D341Med (cell line): Measurements from ENCODE around the gene NLK.
"Not testable (repeated sequence)": the region's sequence is repeated elsewhere in the genome, so short reads cannot be mapped to it uniquely, and the experiment has no call there.

ENCODE experiments used
- DNase-seq: peaks from one replicate; pipeline ENCODE4 v3.0.0; 2012; ENCODE audit warnings: low spot score

Gene NLK

DNA sequence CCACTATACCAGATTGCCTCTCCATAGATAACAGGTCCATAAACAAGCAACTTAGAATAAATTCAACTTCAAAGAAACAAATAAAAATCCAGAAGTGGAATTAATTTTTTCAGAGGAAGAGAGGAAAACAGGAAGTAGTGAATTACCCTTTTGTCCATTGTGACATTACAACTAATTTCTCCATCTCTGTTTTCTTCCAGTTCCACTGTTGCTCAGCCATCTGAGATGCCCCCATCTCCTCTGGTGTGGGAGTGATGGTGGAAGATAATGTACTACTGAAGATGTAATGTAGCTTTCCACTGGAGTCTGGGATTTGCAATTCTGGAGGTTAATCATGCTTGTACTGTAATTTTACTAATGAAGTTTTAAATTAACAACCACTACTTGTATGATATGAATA is 151.9 kb downstream of the NLK start:
- DNase-seq, result no peak

GRCh38 chr17:28196636-28197035 is 154.2 kb downstream of the NLK start:
- DNase-seq, result no peak

DNA sequence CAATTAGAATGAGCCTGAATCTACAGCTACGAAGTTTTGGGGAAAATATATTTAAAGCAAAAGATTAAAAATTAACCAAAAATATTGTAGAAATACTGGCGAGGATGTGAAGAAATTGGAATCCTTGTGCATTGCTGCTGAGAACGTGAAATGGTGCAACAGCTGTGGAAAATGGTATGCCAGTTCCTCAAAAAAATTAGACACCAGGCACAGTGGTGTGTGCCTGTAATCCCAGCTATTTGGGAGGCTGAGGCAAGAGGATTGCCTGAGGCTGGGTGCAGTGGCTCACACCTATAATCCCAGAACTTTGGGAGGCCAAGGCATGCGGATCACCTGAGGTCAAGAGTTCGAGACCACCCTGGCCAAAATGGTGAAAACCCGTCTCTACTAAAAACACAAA is 156.6 kb downstream of the NLK start:
- no peak for DNase-seq

DNA sequence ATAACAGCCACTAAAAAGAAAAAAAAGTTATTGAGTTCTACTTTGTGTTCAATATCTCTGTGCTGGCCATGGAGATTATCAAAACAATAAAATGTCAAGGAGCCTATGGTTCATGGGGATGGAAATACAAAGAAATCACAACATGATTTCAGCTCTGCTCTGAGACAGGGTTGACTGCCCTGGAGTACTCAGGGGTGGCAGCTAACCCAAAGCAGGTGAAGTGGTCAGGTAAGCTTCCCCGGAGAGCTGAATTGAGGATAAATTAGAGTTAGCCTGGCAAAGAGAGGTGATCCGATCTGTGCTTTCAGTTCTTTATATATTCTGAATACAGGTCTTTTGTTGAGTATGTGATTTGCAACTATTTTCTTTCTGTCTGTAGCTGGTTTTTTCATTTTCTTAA is 157.3 kb downstream of the NLK start:
- no peak for DNase-seq

- DNase-seq, result no peak
Measured at GRCh38 chr17:28201315-28201714, 158.8 kb downstream of the NLK start.

- no peak for DNase-seq
Measured at GRCh38 chr17:28204244-28204643, 161.8 kb downstream of the NLK start.

DNA sequence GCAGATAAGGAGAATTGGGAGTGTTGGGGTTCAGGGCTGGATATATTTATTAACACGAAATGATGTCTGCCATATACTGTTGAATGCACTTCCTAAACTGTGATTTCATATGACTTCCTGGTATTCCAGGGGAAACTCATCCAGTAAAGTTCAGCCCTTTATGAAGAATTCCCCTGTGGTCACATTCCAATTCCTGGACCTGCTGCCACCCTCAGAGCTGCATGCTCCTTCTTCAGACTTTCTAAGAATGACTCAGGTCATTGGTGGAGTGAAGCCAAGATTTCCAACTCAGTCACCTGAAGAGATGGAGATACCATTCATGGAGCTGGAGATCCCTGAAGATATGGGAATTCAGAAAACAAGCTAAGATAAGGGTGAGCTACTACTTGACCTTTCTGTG is 162.3 kb downstream of the NLK start:
- no peak for DNase-seq

GRCh38 chr17:28206292-28206691 is 163.8 kb downstream of the NLK start:
- DNase-seq, result no peak

DNA sequence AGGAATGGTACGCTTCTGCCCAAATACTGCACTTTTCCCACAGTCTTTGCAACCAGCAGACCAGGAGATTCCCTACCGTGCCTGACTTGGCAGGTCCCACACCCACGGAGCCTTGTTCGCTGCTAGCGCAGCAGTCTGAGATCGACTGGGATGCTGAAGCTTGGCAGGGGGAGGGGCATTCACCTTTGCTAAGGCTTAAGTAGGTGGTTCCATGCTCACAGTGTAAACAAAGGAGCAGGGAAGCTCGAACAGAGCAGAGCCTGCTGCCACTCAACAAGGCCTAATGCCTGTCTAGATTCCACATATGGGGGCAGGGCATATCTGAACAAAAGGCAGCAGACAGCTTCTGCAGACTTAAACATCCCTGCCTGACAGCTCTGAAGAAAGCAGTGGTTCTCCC is 169.3 kb downstream of the NLK start:
- DNase-seq, result no peak

DNA sequence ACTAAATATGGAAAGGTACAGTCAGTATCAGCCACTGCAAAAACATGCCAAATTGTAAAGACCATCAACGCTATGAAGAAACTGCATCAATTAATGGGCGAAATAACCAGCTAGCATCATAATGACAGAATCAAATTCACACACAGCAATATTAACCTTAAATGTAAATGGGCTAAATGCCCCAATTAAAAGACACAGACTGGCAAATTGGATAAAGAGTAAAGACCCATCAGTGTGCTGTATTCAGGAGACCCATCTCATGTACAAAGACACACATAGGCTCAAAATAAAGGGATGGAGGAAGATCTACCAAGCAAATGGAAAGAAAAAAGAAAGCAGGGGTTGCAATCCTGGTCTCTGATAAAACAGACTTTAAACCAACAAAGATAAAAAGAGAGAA is 171.1 kb downstream of the NLK start:
- not testable (repeated sequence) for DNase-seq

DNA sequence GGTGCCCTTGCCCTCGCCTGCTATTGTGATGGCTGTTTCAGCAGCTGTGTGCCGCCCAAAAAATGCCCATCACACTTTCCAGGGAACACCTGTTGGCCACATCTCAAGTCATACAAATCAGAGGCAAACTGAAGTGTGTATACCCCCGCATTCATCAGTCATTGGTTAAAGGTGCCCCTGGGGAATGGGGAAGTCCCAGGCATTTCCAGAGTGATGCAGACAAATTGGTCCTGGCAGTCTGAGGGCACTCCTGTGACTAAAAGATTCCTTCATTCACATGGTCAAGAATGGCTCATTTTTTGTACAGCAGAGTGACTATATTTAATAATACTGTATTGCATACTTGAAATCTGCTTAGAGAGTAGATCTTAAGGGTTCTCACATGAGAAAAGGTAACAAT is 173.6 kb downstream of the NLK start:
- DNase-seq, result no peak

DNA sequence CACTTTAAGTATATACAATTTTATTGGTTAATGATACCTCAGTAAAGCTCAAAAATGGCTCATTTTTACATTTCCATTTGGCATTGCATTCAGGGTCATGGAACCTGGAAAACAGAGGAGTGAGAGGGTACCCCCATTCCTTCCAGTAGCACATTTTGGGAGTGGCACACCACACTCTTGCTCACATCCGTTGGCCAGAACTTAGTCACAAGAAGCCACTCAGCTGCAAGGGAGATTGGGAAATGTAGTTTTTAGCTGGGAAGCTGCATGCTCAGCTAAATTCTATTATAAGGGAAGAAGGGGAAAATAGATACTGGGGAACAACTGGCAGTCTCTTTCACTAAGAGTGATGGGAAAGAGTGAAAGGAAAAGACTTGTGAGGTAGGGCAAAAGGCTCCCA is 174.1 kb downstream of the NLK start:
- no peak for DNase-seq

- DNase-seq, result no peak
Measured at GRCh38 chr17:28219771-28220170, 177.3 kb downstream of the NLK start.

GRCh38 chr17:28221751-28222414 is 179.4 kb downstream of the NLK start:
- DNase-seq, result no peak

DNA sequence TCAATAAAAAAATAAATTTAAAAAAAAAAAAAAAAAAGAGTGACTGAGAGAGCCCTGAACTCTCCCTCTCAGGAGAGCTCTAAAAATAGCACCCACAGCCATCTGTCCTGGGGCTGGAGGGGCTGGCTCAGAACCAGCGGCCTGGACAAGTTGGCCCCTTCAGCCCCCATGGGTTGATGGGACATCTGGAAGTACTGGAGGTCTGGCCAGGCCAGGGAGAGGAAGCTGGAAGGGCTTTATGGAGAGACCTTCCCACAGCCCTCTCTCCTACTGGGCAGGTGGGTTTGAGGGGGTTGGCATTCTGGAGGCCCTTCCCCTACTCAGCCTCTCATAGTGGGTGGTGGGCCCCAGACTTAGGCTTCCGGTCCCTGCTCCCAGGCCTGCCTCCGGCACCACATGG is 182.8 kb downstream of the NLK start:
- DNase-seq, result no peak

- no peak for DNase-seq
Measured at GRCh38 chr17:28225867-28226266, 183.4 kb downstream of the NLK start.

DNA sequence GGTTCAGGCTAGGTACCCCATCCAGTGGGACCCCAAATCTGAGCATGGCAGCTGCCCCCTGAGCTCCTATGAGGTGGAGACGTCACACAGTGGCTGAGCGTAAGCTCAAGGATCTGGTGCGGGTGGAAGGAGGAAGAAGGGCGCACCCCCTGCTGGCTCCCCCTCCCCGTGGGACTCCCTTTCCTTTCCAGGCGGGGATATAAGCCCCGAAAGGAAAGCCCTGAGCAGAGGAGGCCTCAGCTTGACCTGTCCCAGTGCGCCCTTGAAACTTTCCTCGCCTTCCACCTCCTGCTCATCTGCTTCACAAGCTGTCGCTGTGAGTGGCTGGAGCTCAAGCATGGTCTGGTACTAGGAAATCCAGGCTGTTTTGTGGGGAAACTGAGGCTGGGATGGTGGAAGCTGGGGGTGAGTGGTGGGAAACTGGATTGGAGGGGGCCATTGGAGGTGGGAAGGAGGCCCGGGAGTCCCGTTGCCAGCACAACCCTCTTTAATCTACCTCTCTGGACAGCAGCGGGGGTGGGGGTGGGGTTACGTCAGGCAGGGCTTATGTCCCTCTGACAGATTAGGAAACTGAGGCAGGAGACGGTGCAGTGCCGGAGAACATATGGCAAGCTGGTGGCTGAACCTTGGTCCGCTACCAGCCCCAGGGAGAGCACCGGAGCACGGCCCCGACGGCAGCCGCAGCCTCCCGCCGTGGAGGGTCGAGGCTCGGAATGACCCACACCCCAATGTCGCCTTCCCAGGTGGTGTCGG is 184.3 kb downstream of the NLK start:
- no peak for DNase-seq

DNA sequence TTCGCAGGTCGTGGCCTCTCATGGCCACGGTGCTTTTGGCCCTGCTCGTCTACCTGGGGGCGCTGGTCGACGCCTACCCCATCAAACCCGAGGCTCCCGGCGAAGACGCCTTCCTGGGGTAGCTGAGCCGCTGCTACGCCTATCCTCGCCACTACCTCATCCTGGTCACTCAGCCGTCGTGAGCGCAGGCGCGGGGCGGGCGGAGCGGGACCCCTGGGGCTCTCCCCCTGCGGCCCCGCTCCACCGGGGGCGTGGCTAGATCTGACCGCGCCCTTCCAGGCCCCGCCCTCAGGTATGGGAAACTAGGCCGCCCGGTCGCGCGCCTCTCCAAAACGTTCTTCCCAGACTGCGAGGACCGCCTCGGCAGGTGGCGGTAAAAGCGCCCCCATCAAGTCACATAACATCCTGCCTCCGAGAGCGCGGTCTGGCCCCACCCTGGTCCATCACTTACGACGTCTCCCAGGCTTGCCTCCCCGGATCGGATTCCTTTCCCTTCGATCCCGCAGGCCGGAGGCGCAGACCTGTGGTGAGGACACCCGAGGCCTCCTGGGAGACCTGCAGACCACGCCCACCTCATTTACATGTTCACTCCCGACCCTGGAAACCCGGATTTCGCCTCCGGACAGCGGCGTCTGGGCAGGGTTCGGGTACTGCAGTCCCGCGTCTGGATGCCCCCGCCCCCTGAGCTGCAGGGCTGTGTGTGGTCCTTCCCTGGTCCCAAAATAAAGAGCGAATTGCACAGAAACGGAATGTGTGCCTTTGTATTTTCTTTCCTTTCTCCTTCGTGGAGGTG is 185.0 kb downstream of the NLK start:
- DNase-seq, result no peak

DNA sequence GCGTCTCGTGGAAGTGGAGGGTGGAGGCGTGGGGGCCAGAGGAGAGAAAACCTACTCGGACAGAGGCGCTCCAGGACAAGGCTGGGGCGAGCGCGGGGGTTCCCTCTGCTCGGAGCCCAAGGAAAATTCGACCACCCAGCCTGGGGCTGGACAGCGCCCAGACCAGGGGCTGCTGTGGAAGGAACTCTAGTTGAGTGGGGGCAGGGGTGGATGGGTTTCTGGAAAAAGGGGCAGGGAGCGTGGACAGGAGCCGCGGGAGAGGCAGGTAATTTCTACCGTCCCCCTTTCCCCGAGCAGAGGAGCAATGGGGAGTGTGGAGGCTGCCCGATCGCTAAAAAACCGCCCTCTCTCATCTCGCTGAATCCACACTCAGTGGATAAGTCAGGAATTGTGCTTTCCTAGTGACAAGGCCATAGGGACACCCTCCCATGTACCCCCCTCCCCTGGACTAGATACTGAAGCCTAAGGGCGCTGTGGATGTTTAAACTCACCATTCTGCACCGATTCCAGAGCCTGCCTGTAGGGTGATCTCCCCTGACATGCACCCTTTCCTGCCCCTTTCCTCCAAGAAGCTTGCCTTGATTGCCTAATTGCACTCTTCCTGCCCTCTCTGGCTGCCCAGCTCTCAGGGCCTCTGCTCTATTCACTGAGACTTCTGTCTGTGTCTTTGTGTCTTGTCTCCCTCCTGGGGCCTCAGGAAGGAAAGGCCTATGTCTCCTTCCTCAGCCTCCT is 185.8 kb downstream of the NLK start:
- no peak for DNase-seq

DNA sequence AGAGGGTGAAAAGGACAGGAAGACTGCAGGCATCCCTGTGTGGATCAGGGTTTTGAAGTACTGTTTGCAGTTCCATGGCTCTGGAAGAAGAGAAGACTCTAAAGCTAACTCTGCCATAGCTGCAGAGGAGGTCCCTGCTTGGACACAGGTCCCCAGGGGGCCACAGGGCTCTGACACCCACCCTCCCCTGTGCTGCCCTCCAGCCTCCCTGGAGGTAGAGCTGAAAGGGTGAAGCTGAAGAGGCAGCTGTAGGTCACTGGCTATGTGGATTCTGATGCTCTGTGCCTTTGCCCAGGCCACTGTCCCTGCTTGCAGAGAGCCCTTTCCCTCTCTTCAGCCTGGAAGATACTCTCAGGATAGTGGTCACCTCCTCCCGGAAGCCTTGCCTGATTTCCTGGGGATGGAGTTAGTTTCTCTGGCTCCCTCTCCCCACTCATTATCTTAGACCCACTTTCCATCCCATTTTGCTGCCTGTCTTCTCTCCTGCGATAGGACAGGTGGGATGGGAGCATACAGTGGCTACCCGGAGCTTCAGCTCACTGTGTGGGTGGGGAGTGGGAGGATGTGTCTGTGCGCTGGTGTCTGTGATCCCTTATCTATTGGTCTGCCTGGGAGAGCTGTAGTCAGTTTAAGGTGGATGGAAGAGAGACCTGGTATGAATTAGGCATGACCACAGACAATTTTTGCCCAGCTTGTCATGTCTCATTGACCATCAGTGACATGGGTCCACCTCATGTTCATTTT is 186.7 kb downstream of the NLK start:
- no peak for DNase-seq

DNA sequence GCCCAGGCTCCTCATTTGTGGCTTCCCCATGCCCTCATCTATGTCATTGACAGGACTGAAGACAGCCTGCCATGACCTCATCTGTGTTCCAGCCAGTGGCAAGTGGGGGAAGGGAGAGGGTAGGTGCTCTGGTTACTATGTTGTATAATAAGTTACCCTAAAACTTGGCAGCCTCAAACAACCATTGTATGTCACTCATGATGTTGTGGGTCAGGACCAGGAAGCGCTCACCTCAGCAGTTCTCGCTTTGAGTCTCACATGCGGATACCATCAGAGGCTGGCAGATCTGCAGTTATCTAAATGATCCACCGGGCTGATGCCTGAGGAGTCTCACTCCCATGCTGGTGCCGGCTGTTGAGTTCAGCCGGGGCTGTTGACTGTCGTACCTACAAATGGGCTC is 187.5 kb downstream of the NLK start:
- DNase-seq, result no peak

GRCh38 chr17:28230607-28231006 is 188.1 kb downstream of the NLK start:
- not testable (repeated sequence) for DNase-seq
